ENCODE results near the gene CHN1.

CHN1 gene

DNA sequence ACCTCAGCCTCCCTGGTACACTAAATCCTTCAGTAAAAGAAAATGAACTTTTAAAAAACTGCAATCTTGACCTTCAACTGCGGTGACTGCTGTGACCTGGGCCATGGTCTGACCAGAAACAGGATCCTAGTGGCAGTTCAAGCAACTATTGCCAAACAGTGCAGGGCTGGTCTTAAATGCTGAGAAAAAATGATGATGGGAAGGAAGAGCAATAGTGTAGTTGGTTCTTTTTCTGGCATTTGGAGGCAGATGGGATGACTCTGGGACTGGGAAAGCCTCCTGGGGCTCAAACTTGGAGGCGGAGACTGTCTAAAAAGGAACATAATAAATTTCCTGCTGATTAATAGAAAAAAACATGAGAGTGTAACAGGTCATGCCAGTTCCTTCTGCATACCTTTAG, 45.4 kb downstream of the CHN1 start:
- DNase-seq: no peak
- H3K27ac Mint-ChIP-seq: no peak overlapping the region

DNA sequence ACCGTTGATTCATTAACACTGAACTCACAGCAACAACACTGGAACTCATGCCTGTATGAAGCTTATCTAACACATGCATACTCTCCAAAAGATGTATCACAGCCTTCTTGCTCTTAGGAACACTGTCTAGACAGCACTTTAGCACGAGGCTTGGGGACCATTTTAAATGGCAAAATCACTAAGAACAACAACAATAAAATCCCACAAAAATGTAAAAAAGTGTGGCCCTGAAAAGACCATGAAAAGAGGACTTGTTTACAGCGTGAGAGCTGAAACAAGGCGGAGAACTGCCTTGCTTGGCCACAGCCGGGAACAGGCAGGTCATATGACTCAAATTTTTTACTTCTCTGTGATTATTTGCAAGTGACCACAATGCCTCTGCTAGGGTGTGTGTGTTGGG, 48.1 kb downstream of the CHN1 start:
- Mint-ChIP-seq H3K4me1 (ENCODE audit: low read depth in 2 of 2) (no peaks in the 10 kb centered on the region), H3K36me3 (ENCODE audit: insufficient read depth) (no peaks in the 10 kb centered on the region), H3K9me3 (no peaks in the 10 kb centered on the region), H3K27me3 (peaks cover 20 to 27% of the 10 kb centered on the region in 2 donors), H3K4me3 (no peak overlapping the region), H3K27ac (no peak overlapping the region)
- DNase-seq: no peak
- ATAC-seq (replicated peaks): no peak

More for the DNA sequence above, 45.4 kb downstream of the CHN1 start:
- H3K9me3 Mint-ChIP-seq: no peaks in the 10 kb centered on the region
- H3K4me1 Mint-ChIP-seq (ENCODE audit: low read depth in 2 of 2): no peaks in the 10 kb centered on the region
- peaks cover 8 to 9% of the 10 kb centered on the region in 2 donors for H3K27me3 Mint-ChIP-seq
- H3K4me3 Mint-ChIP-seq: no peak overlapping the region
- ATAC-seq (replicated peaks): no peak
- H3K36me3 Mint-ChIP-seq (ENCODE audit: insufficient read depth): no peaks in the 10 kb centered on the region

DNA sequence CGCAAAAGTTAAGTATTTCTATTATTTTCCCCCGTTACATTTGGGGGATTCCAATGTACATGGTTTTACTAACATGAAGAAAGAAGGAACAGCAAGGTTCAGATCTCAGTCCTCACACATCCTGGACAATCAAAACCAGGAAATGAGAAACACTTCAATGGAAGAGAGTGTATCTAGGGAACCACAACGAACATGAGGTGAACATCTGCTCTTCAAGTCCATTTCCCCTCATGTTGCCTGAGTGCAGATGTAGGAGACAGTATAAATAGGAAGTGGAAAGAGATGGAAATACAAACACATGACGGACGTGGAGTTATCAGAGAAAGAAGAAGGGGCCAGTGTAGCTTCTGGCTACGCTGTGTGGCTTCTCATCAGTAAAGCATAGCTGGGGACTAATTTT, 52.6 kb downstream of the CHN1 start:
- Mint-ChIP-seq H3K9me3 (no peaks in the 10 kb centered on the region), H3K27ac (no peak overlapping the region), H3K4me3 (no peak overlapping the region), H3K27me3 (peaks cover 20 to 27% of the 10 kb centered on the region in 2 donors), H3K36me3 (ENCODE audit: insufficient read depth) (no peaks in the 10 kb centered on the region), H3K4me1 (ENCODE audit: low read depth in 2 of 2) (no peaks in the 10 kb centered on the region)
- no peak for ATAC-seq (replicated peaks)
- DNase-seq: no peak

DNA sequence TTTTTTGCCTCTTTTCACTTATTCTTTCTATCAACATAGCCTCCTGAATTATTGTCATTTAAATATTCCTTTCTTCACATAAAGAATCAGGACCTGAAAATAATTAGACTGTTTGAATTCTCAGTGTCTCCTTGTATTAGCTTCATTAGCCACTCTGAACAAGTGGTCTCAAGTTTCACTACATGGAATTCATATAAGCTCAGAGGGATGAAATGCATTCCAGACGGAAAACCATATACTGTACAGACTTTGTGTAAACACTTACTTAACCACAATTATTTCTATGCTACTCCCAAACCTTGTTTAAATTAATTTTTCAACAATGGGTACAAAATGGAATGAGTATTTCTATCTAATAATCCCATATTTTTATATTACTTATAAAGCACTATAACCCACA, 53.4 kb downstream of the CHN1 start:
- ATAC-seq (replicated peaks) (no peak), DNase-seq (no peak)
- Mint-ChIP-seq H3K27ac (no peak overlapping the region), H3K4me1 (ENCODE audit: low read depth in 2 of 2) (no peaks in the 10 kb centered on the region), H3K4me3 (no peak overlapping the region), H3K27me3 (peaks cover 20 to 27% of the 10 kb centered on the region in 2 donors), H3K36me3 (ENCODE audit: insufficient read depth) (no peaks in the 10 kb centered on the region), H3K9me3 (no peaks in the 10 kb centered on the region)

DNA sequence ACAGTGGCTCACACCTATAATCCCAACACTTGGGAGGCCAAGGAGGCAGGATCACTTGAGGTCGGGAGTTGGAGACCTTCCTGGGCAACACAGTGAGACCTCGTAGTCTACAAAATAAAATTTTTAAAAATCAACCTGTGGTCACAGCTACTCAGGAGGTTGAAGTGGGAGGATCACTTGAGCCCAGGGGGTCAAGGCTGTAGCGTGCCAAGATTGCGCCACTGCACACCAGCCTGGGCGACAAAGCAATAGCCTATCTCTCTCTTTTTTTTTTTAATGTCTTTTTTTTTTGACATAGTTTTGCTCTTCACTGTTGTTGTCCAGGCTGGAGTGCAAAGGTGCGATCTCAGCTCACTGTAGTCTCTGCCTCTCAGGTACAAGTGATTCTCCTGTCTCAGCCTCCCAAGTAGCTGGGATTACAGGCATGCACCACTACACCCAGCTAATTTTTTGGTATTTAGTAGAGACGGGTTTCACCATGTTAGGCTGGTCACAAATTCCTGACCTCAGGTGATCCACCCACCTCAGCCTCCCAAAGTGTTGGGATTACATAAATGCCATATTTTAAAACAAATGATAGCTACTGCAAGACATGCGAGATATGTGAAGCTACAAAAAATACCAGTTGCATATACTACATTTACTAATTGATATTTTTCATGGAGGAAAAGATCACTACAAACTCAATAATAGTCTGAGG, 55.0 kb downstream of the CHN1 start:
- H3K9me3 Mint-ChIP-seq: no peaks in the 10 kb centered on the region
- H3K27me3 Mint-ChIP-seq: peaks cover 20 to 27% of the 10 kb centered on the region in 2 donors
- no peaks in the 10 kb centered on the region for H3K4me1 Mint-ChIP-seq (ENCODE audit: low read depth in 2 of 2)
- H3K36me3 Mint-ChIP-seq (ENCODE audit: insufficient read depth): no peaks in the 10 kb centered on the region
- ATAC-seq (replicated peaks) (no peak), DNase-seq (no peak)
- no peak overlapping the region for H3K4me3 Mint-ChIP-seq
- H3K27ac Mint-ChIP-seq: no peak overlapping the region

DNA sequence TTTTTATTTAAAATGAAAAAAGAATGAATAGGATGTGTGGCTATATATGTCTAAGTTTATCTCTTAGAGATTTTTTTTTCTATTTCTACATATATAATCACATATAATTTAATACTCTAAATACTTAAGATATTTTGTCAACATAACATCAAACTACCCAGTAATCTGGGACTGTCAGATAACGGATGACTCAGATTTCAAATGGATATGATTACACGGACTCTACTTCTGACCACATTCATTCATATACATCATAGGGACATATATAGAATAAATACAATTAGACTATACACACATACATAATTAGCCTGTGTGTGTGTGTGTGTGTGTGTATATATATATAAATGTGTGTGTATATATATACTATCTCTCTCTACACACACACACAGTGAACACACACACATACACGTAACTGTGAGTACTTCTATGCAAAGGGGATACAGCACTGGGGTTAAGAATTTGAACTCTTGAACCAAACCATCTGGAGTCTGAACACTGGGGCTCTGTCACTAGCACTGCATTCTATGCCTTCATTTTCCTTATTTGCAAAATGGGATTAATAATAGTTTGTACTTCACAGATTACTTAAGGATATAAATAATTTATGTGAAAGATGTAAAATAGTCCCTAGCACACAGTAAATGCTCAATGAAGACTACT, 59.5 kb downstream of the CHN1 start:
- Mint-ChIP-seq H3K9me3 (no peaks in the 10 kb centered on the region), H3K4me1 (ENCODE audit: low read depth in 2 of 2) (no peaks in the 10 kb centered on the region), H3K27me3 (peaks cover 0 to 7% of the 10 kb centered on the region in 2 donors), H3K36me3 (ENCODE audit: insufficient read depth) (peaks cover 3% of the 10 kb centered on the region), H3K27ac (no peak overlapping the region), H3K4me3 (no peak overlapping the region)
- DNase-seq: no peak
- ATAC-seq (replicated peaks): no peak

DNA sequence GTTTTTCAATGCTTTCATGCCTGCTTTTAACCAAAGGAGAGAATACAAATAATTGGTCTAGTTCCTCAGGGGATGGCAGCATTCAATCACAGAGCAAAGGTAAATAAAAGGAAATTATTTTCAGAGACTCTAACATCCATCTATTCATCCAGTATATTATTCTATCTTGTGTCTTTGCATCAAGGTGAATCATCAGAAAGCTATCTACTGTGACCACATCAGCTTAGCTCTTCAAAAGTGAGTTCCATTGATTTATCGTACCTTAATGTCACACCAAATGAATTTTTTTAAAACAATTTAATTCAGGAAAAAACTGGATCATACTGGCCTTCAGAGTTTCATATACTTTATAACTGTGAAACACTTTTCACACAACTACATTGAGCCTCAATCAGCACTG, 66.1 kb downstream of the CHN1 start:
- Mint-ChIP-seq H3K36me3 (ENCODE audit: insufficient read depth) (peaks cover 3% of the 10 kb centered on the region), H3K4me3 (no peak overlapping the region), H3K27me3 (no peaks in the 10 kb centered on the region), H3K27ac (no peak overlapping the region), H3K4me1 (ENCODE audit: low read depth in 2 of 2) (no peaks in the 10 kb centered on the region), H3K9me3 (no peaks in the 10 kb centered on the region)
- DNase-seq (no peak), ATAC-seq (replicated peaks) (no peak)

DNA sequence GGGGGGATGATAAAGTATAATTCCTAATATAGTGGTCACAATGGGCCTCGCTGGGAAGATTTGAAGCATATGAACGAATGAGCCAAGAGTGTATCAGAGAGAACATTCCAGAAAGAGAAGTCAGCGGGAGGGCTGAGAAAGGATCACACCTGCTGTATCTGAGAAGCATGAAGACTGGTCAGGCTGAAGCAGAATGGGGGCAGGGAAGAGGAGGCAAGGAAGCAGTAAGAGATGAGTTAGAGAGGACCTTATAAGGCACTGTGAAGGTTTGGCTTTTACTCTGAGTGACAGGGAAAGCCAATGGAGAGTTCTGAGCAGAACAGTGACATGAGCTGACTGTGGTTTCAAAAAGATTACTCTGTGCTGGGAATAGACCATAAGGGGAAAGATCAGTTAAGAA, 73.5 kb downstream of the CHN1 start:
- ATAC-seq (replicated peaks) (no peak), DNase-seq (no peak)

DNA sequence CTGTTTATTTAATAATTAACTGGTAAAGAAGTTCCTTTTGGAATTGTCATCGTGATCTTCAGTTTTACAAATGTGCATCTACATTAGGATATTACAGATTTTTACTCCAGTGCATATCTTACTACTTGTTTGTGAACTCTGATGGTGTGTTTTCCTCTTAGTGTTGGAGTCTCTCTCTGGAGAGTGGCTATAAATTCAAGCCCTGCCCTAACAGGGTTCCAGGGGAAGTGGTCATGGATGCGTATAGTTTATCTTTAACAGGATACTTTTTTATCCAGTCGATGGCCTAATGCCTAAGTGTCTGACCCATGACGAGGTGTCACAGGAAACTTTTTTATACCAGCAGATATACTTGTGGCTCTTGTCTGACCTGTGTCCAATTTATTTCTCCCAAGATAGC, 75.4 kb downstream of the CHN1 start:
- no peaks in the 10 kb centered on the region for H3K9me3 Mint-ChIP-seq

More for the DNA sequence above, 73.5 kb downstream of the CHN1 start:
- no peak overlapping the region for H3K4me3 Mint-ChIP-seq
- H3K27me3 Mint-ChIP-seq: peaks cover 0 to 6% of the 10 kb centered on the region in 2 donors
- H3K9me3 Mint-ChIP-seq: no peaks in the 10 kb centered on the region
- no peaks in the 10 kb centered on the region for H3K4me1 Mint-ChIP-seq (ENCODE audit: low read depth in 2 of 2)
- no peaks in the 10 kb centered on the region for H3K36me3 Mint-ChIP-seq (ENCODE audit: insufficient read depth)
- no peak overlapping the region for H3K27ac Mint-ChIP-seq

DNA sequence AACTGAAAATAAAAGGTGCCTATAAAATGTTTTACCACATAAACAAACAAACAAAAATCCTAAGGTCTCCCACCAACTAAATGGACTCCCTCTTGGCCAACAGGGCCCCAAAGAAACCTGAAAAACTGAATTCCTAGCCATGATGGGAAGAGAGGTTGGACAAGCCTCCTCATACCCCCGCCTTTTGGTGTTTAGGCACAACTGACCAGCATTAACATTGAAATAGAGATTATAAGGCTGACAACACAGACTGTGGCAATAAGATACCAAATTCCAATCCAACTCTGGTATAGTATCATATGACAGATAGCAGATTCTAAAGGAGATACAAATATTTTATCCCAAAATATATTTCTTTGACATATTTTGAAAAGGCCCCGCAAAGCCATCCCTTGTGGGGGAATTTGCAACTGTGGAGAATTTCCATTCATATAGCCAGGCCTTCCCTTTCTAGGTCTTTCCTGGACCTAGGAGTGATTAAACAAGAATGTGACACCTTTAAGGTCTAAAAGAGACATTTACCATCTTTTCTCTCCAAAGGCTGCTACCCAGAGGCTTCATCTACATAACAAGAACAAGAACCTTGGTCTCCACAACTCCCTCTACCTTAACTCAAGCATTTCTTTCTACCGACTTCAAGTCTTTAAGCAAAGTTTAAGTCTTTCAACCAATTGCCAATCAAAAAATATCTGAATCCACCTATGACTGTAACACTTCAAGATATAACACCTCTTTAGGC, 80.0 kb downstream of the CHN1 start:
- Mint-ChIP-seq H3K4me3 (no peak overlapping the region), H3K9me3 (no peaks in the 10 kb centered on the region), H3K27ac (no peak overlapping the region), H3K36me3 (ENCODE audit: insufficient read depth) (no peaks in the 10 kb centered on the region), H3K4me1 (ENCODE audit: low read depth in 2 of 2) (no peaks in the 10 kb centered on the region), H3K27me3 (peaks cover 0 to 4% of the 10 kb centered on the region in 2 donors)
- ATAC-seq (replicated peaks) (no peak), DNase-seq (no peak)

More for the DNA sequence above, 75.4 kb downstream of the CHN1 start:
- Mint-ChIP-seq H3K4me3 (no peak overlapping the region), H3K4me1 (ENCODE audit: low read depth in 2 of 2) (no peaks in the 10 kb centered on the region), H3K27ac (no peak overlapping the region), H3K27me3 (peaks cover 0 to 6% of the 10 kb centered on the region in 2 donors), H3K36me3 (ENCODE audit: insufficient read depth) (no peaks in the 10 kb centered on the region)
- no peak for DNase-seq
- no peak for ATAC-seq (replicated peaks)

DNA sequence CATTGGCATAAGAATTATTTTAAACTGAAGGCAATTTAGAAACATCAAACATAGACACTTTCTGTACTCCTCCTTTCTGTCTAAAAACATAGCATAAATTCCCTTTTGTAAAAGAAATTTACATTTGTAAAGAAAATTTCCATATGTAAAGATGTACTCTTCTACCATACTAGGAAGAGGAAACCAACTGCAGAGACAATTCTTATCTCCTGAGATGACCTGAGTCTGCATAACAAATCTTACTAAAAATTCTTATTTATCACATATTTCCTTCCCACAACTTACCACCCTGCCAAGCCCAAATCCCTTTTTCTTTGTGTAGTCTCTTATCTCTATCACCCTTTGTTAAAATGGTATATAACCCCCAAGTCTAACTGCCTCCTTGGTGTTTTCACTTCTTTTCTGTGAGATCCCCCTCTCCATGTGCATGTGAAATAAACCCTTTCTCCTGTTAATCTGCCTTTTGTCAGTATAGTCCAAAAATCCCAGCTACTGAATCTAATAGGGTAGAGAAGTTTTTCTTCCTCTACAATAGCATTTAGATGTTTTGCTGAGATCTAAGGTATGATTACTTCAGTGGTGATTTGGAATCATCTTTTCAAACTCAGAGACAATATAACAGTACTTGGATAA, 81.0 kb downstream of the CHN1 start:
- Mint-ChIP-seq H3K4me3 (no peak overlapping the region), H3K36me3 (ENCODE audit: insufficient read depth) (no peaks in the 10 kb centered on the region), H3K9me3 (no peaks in the 10 kb centered on the region), H3K4me1 (ENCODE audit: low read depth in 2 of 2) (no peaks in the 10 kb centered on the region), H3K27ac (no peak overlapping the region), H3K27me3 (no peaks in the 10 kb centered on the region)
- no peak for DNase-seq
- ATAC-seq (replicated peaks): no peak

DNA sequence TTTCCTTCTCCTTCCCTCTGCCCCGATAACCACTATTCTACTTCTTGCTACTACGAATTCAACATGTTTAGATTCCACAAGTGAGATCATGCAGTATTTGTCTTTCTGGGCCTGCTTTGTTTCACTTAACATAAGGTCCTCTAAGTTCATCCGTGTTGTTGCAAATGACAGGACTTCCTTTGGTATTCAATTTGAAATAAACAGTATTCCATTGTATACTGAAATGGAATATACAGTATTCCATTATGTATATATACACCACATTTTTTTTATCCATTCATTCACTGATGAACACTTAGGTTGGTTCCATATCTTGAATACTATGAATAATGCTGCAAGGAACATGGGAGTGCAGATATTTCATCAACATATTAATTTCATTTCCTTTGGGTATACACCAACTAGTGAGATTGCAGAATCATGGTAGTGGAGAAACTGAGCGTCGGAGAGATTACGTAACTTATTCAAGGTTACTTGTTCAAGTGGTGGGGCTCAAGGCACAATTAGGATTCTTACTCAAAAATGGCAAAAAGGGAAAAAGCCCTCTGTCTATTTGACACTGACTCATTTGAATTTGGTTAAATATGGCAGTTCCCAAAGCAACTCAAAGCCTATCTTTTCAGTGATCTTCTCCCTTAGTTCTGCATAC, 85.1 kb downstream of the CHN1 start:
- Mint-ChIP-seq H3K4me1 (ENCODE audit: low read depth in 2 of 2) (no peaks in the 10 kb centered on the region), H3K4me3 (no peak overlapping the region), H3K27ac (no peak overlapping the region), H3K36me3 (ENCODE audit: insufficient read depth) (no peaks in the 10 kb centered on the region), H3K27me3 (no peaks in the 10 kb centered on the region), H3K9me3 (no peaks in the 10 kb centered on the region)
- ATAC-seq (replicated peaks): no peak
- DNase-seq: no peak

DNA sequence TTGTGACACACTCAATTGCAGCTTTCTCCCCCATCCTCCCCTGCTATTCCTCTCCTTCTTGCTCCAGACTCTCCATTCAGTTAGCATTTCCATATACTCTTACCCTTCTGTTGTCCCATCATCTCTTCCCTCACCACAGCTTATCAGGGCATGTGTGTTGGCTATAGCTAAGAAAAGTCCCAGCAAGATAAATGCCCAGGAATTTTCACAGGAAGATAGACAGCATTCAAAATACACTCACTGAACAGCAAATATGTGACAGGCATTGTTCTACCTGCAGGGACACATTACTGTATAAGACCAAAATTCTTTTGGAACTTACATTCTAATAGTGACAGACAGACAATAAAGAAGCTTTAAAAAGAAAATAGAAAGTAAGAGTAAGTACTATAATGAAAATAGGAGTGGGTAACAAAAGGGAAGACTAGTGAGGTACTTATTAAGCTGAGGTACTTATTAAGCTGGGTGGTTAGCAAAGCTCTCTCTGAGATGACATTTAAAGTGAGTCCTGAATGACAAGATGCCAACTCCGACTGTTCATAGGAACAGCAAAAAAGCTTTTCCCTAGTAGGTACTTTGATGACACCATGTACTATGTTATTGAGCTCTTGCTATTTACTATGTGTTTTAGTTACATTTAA, 86.2 kb downstream of the CHN1 start:
- Mint-ChIP-seq H3K27ac (no peak overlapping the region), H3K9me3 (no peaks in the 10 kb centered on the region), H3K4me3 (no peak overlapping the region), H3K4me1 (ENCODE audit: low read depth in 2 of 2) (no peaks in the 10 kb centered on the region), H3K36me3 (ENCODE audit: insufficient read depth) (no peaks in the 10 kb centered on the region), H3K27me3 (no peaks in the 10 kb centered on the region)
- ATAC-seq (replicated peaks) (no peak), DNase-seq (no peak)
